Fibroblast of villous mesenchyme (primary cell): ENCODE data around the gene CES4A. TPM values are rescaled to one million over a fixed set of nuclear protein-coding genes. Genes with fewer than 3 reads are reported as not detected.

Source experiments
- DNase-seq: peaks from one replicate; pipeline ENCODE4 v3.0.0-alpha.2; 2010; ENCODE audit warnings: low read depth
- H3K4me3 ChIP-seq: 2 replicates; pipeline ENCODE4 v1.5.1; 2011; ENCODE audit warnings: low read depth, mild to moderate bottlenecking, low read length
- total RNA-seq: library from RNA; depleted of rRNA; stranded (reverse); fragments of >200 nt; gene quantifications from 2 replicates; pipeline ENCODE4 v1.2.3, GENCODE V29; 2012
- TF ChIP-seq, protein P1 (sequence below): IDR thresholded peaks from 2 replicates; pipeline ENCODE4 v1.5.1; 2012; ENCODE audit warnings: low read depth, mild to moderate bottlenecking, low read length; ENCODE audit not compliant: insufficient read depth

The CES4A gene
- total RNA-seq, 1 donor, result 4.3 TPM

DNA sequence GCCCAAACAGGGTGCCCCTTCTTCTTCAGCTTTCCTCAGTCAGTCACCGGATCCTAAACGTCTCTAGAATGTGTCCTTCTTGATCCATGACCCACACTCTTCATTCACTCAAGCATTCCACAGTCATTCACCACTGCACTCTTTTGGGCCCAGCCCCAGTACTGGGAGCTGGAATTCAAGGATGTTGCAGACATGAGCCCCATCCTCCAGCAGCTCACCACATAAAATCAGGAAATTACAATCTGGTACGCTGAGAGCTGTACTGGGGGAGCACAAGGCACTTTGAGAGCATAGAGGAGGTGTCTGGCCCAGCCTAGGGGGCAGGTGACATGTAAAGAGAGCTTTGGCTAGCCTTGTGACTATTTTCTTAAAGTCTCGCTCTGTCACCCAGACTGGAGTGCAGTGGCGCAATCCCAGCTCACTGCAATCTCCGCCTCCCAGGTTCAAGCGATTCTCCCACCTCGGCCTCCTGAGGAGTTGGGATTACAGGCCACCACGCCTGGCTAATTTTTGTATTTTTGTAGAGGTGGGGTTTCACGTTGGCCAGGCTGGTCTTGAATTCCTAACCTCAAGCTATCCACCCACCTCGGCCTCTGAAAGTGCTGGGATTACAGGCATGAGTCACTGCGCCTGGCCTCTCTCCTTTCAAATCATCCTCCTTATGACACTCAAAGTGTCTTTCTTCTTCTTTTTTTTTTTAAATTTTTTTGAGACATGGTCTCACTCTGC lies 18.7 kb downstream of the CES4A start:
- TF ChIP-seq, protein P1, sequence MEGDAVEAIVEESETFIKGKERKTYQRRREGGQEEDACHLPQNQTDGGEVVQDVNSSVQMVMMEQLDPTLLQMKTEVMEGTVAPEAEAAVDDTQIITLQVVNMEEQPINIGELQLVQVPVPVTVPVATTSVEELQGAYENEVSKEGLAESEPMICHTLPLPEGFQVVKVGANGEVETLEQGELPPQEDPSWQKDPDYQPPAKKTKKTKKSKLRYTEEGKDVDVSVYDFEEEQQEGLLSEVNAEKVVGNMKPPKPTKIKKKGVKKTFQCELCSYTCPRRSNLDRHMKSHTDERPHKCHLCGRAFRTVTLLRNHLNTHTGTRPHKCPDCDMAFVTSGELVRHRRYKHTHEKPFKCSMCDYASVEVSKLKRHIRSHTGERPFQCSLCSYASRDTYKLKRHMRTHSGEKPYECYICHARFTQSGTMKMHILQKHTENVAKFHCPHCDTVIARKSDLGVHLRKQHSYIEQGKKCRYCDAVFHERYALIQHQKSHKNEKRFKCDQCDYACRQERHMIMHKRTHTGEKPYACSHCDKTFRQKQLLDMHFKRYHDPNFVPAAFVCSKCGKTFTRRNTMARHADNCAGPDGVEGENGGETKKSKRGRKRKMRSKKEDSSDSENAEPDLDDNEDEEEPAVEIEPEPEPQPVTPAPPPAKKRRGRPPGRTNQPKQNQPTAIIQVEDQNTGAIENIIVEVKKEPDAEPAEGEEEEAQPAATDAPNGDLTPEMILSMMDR, result no peak
- H3K4me3 ChIP-seq, result no peak overlapping the region
- peak; percentile 33 for DNase-seq

DNA sequence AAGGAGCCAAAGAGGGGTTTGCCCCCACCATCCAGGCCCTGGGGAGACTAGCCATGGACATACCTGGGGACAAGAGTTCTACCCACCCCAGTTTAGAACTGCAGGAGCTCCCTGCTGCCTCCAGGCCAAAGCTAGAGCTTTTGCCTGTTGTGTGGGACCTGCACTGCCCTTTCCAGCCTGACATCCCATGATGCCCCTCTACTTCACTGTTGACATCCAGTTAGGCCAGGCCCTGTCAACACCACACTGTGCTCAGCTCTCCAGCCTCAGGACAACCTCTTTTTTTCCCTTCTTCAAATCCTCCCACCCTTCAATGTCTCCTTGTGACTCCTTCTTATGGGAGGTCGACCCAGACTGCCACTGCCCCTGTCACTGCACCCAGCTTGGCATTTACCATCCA lies 20.8 kb downstream of the CES4A start:
- no peak for DNase-seq
- TF ChIP-seq, protein P1, result no peak
- no peak overlapping the region for H3K4me3 ChIP-seq

DNA sequence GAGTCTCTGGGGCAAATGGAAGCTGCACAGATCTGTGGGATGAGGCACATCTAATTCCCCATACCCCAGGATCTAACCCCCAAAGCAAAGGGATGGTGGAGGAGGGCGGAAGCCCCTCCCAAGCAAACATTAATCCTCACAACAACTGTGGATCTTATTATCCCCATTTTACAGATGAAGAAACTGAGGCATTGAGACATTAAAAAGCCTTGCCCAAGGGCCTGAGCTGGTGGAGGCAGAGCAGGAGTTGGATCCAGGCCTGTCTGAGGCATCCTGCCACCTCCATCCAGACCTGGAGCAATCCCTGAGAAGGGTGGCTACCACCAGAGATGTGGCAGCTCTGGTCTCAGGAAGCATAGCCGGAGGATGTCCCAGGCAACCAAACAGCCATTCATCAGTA lies 22.9 kb downstream of the CES4A start:
- H3K4me3 ChIP-seq, result no peak overlapping the region
- TF ChIP-seq, protein P1, result no peak
- no peak for DNase-seq

DNA sequence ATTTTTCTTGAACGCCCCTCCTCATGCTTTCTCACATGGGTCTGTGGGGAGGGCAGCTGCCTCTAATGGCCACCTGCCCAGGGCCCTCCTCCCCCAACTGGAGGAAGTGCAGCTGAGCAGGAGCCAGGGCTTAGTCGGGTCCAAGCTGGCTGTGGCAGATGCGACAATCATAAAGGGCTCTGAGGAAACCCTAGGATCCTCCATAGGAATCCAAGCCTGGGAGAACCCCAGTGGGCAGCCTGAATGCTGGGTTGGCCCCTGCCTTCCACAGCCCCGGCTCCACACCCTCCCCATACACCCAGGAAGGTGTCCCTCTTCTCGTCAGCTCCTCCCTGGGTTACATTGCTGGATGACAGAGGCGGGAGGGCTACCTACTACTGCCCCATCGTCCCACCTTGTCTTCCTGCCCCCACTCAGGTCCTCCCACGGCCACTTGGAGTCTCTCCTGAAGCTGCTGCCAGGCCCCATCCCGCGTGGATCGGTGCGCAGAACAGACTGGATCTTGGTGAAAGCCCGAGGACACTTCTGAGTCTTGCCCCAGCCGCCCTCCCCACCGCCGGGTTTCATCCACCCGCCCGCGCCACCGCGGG lies 24.9 kb downstream of the CES4A start:
- H3K4me3 ChIP-seq, result peak overlapping the region; percentile 55
- TF ChIP-seq, protein P1, result no peak
- no peak for DNase-seq

DNA sequence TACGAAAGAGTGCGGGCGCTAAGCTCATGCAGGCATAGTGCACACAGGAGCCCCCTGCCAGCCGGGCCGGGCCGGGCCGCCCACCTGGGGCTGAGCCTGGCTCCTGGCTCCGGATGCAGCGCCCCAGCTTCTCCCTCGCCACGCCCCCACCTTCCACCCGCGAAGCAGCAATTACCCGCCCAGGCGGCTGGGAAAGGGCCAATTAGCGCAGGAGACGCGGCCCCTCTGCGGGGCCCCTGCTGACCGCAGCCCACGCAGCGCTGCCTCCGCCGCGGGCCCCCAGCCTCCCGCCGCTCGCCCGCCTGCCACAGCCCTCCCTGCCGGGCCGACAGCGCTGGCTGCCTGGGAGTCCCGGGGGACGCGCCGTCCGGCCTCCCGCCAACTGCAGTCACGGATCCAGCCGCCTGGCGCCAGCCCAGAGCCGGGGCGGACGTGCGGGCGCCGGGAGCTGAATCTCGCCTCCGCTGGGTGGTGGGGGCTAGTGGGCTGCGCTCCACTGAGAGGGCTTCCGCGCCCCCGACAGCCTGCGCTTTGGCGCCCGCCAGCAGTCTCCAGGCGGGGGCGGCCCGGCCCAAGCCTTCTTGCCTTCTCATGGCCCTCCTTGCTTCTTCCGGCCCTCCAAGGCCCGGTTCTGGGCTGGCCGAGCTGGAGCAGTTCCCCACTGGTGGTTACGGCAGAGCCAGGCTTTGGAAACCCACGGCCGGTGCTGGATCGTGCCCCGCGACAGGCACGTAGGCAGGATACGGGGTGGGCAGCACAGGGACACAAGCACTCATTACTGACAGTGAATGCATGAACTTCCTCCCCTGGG lies 25.6 kb downstream of the CES4A start:
- DNase-seq, result peak; percentile 53
- TF ChIP-seq, protein P1, result peak; percentile 22
- peak overlapping the region; percentile 55 for H3K4me3 ChIP-seq

DNA sequence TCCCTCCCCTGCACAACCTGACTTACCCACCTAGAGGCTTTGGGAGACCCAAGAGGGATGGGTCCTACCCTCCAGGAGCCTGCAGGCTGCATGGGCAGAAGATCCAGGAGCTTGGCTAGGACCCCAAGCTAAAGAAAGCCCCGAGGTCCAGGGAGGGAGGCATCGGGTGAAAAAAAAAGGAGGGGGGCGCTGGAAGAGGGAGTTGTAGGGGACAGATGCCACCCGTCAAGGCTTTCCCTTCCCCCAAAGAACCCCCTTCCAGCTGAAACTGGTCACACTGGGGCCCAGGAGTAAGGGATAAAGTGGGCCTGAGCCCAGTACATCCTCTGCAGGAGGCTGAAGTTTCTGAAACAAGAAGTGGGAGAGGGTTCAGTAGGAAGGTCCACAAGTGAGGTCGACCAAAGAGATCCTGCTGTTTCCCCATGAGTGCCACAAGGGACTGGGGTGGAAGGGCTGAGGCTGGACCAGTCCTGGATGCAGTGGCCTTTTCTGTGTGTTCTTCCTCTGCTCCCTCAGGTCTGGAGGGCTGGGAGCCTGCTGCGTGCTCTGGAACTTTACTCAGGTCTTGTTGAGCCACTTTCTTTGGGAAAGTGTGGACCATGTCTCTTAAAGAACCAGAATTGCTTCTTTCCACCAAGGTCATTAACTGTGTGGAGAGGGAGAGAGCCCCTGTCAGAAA lies 26.4 kb downstream of the CES4A start:
- TF ChIP-seq, protein P1, result no peak
- H3K4me3 ChIP-seq, result no peak overlapping the region
- no peak for DNase-seq
